ENCODE measurements around the gene DDX39B. TPM values are rescaled to one million over a fixed set of nuclear protein-coding genes. Genes with fewer than 3 reads are reported as not detected.

DDX39B gene
- total RNA-seq, 3 donors from 2014 or later (not counting 1 experiment from before 2014, with no cell fraction given) = 506 to 571 (median 534) TPM

DNA sequence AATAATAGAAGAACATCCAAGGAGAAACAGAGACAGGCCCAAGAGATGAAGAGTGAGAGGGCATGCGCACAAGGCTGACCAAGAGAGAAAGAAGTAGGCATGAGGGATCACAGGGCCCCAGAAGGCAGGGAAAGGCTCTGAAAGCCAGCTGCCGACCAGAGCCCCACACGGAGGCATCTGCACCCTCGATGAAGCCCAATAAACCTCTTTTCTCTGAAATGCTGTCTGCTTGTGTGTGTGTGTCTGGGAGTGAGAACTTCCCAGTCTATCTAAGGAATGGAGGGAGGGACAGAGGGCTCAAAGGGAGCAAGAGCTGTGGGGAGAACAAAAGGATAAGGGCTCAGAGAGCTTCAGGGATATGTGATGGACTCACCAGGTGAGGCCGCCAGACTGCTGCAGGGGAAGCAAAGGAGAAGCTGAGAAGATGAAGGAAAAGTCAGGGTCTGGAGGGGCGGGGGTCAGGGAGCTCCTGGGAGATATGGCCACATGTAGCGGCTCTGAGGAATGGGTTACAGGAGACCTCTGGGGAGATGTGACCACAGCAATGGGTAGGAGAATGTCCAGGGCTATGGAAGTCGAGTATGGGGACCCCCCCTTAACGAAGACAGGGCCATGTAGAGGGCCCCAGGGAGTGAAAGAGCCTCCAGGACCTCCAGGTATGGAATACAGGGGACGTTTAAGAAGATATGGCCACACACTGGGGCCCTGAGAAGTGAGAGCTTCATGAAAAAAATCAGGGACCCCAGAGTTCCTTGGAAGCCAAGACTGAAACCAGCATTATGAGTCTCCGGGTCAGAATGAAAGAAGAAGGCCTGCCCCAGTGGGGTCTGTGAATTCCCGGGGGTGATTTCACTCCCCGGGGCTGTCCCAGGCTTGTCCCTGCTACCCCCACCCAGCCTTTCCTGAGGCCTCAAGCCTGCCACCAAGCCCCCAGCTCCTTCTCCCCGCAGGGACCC, 32.6 kb upstream of the DDX39B start:
- H3K36me3 ChIP-seq (ENCODE audit: control insufficient read depth, insufficient read depth, low read length) = peaks cover 10% of the 10 kb centered on the region
- intact Hi-C loops (cut with micrococcal nuclease) = no loop called here
- 71% methylated on average over 14 of the region's 14 CpGs for WGBS (ENCODE audit: insufficient coverage)
- Mint-ChIP-seq H3K4me3 (peak overlapping the region; percentile 66), H3K27ac (peak overlapping the region; percentile 95 to 99), H3K4me1 (peaks cover 65 to 84% of the 10 kb centered on the region in 2 donors), H3K36me3 (no peaks in the 10 kb centered on the region), H3K9me3 (no peaks in the 10 kb centered on the region), H3K27me3 (ENCODE audit: low read depth in 2 of 2) (no peaks in the 10 kb centered on the region)
- DNase-seq = no peak
- TF ChIP-seq, protein P1, sequence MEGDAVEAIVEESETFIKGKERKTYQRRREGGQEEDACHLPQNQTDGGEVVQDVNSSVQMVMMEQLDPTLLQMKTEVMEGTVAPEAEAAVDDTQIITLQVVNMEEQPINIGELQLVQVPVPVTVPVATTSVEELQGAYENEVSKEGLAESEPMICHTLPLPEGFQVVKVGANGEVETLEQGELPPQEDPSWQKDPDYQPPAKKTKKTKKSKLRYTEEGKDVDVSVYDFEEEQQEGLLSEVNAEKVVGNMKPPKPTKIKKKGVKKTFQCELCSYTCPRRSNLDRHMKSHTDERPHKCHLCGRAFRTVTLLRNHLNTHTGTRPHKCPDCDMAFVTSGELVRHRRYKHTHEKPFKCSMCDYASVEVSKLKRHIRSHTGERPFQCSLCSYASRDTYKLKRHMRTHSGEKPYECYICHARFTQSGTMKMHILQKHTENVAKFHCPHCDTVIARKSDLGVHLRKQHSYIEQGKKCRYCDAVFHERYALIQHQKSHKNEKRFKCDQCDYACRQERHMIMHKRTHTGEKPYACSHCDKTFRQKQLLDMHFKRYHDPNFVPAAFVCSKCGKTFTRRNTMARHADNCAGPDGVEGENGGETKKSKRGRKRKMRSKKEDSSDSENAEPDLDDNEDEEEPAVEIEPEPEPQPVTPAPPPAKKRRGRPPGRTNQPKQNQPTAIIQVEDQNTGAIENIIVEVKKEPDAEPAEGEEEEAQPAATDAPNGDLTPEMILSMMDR (IDR thresholded peaks at IDR 0.05) = no peak
- no peaks in the 10 kb centered on the region for H3K27me3 ChIP-seq (ENCODE audit: control insufficient read depth, insufficient read depth, low read length)
- H3K9me3 ChIP-seq (ENCODE audit: control insufficient read depth, insufficient read depth, low read length) = no peaks in the 10 kb centered on the region
- H3K4me1 ChIP-seq (ENCODE audit: control insufficient read depth, insufficient read depth, low read length) = peaks cover 91% of the 10 kb centered on the region
- ATAC-seq = no peak
- no peak overlapping the region for H3K4me3 ChIP-seq (ENCODE audit: low read length)
- peak overlapping the region; percentile 94 for H3K27ac ChIP-seq (ENCODE audit: low read length)

DNA sequence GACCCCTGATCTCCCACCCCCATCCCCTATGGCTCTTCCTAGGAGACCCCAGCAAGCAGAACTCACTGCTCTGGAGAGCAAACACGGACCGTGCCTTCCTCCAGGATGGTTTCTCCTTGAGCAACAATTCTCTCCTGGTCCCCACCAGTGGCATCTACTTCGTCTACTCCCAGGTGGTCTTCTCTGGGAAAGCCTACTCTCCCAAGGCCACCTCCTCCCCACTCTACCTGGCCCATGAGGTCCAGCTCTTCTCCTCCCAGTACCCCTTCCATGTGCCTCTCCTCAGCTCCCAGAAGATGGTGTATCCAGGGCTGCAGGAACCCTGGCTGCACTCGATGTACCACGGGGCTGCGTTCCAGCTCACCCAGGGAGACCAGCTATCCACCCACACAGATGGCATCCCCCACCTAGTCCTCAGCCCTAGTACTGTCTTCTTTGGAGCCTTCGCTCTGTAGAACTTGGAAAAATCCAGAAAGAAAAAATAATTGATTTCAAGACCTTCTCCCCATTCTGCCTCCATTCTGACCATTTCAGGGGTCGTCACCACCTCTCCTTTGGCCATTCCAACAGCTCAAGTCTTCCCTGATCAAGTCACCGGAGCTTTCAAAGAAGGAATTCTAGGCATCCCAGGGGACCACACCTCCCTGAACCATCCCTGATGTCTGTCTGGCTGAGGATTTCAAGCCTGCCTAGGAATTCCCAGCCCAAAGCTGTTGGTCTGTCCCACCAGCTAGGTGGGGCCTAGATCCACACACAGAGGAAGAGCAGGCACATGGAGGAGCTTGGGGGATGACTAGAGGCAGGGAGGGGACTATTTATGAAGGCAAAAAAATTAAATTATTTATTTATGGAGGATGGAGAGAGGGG, 31.7 kb upstream of the DDX39B start:
- no peaks in the 10 kb centered on the region for H3K9me3 Mint-ChIP-seq
- H3K4me3 Mint-ChIP-seq = peak overlapping the region; percentile 66
- peaks cover 65 to 83% of the 10 kb centered on the region in 2 donors for H3K4me1 Mint-ChIP-seq
- Histone ChIP-seq H3K36me3 (ENCODE audit: control insufficient read depth, insufficient read depth, low read length) (peaks cover 8% of the 10 kb centered on the region), H3K27me3 (ENCODE audit: control insufficient read depth, insufficient read depth, low read length) (no peaks in the 10 kb centered on the region), H3K27ac (ENCODE audit: low read length) (peak overlapping the region; percentile 94), H3K9me3 (ENCODE audit: control insufficient read depth, insufficient read depth, low read length) (no peaks in the 10 kb centered on the region), H3K4me3 (ENCODE audit: low read length) (no peak overlapping the region), H3K4me1 (ENCODE audit: control insufficient read depth, insufficient read depth, low read length) (peaks cover 91% of the 10 kb centered on the region)
- no peaks in the 10 kb centered on the region for H3K27me3 Mint-ChIP-seq (ENCODE audit: low read depth in 2 of 2)
- 91% methylated on average over 9 of the region's 9 CpGs for WGBS (ENCODE audit: insufficient coverage)
- H3K36me3 Mint-ChIP-seq = no peaks in the 10 kb centered on the region
- H3K27ac Mint-ChIP-seq = peak overlapping the region; percentile 95 to 99
- intact Hi-C loops (cut with micrococcal nuclease) = loop anchor here (2.0 kb wide), 1 partner anchor 15 kb away; no protein-coding TSS in a partner anchor
- DNase-seq (no peak), ATAC-seq (no peak)
- TF ChIP-seq, protein P1 (IDR thresholded peaks at IDR 0.05) = no peak

DNA sequence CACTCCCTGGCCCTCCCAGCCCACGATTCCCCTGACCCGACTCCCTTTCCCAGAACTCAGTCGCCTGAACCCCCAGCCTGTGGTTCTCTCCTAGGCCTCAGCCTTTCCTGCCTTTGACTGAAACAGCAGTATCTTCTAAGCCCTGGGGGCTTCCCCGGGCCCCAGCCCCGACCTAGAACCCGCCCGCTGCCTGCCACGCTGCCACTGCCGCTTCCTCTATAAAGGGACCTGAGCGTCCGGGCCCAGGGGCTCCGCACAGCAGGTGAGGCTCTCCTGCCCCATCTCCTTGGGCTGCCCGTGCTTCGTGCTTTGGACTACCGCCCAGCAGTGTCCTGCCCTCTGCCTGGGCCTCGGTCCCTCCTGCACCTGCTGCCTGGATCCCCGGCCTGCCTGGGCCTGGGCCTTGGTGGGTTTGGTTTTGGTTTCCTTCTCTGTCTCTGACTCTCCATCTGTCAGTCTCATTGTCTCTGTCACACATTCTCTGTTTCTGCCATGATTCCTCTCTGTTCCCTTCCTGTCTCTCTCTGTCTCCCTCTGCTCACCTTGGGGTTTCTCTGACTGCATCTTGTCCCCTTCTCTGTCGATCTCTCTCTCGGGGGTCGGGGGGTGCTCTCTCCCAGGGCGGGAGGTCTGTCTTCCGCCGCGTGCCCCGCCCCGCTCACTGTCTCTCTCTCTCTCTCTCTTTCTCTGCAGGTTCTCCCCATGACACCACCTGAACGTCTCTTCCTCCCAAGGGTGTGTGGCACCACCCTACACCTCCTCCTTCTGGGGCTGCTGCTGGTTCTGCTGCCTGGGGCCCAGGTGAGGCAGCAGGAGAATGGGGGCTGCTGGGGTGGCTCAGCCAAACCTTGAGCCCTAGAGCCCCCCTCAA, 30.5 kb upstream of the DDX39B start, which contains the start of gene LTA:
LTA (plus strand) TSS at position 249 of the 871 bp plus-strand sequence; CDS start at position 703, 454 bp downstream.
- H3K4me3 ChIP-seq (ENCODE audit: low read length) = peak within 1 kb of the TSS; percentile 41
- H3K4me1 ChIP-seq (ENCODE audit: control insufficient read depth, insufficient read depth, low read length) = peaks cover 90% of the 10 kb centered on the region
- Mint-ChIP-seq H3K9me3 (no peaks in the 10 kb centered on the region), H3K27ac (peak within 1 kb of the TSS; percentile 95 to 99), H3K4me3 (peak within 1 kb of the TSS; percentile 78), H3K36me3 (no peaks in the 10 kb centered on the region), H3K27me3 (ENCODE audit: low read depth in 2 of 2) (no peaks in the 10 kb centered on the region), H3K4me1 (peaks cover 71 to 86% of the 10 kb centered on the region in 2 donors)
- H3K9me3 ChIP-seq (ENCODE audit: control insufficient read depth, insufficient read depth, low read length) = no peaks in the 10 kb centered on the region
- H3K27me3 ChIP-seq (ENCODE audit: control insufficient read depth, insufficient read depth, low read length) = no peaks in the 10 kb centered on the region
- peak within 1 kb of the TSS; percentile 94 for H3K27ac ChIP-seq (ENCODE audit: low read length)
- DNase-seq = peak in 1 of 2 donors; percentile 87
- intact Hi-C loops (cut with micrococcal nuclease) = loop anchor here (2.0 kb wide), 1 partner anchor 13 kb away; no protein-coding TSS in a partner anchor
- 18% methylated on average over 27 of the region's 27 CpGs for WGBS (ENCODE audit: insufficient coverage)
- H3K36me3 ChIP-seq (ENCODE audit: control insufficient read depth, insufficient read depth, low read length) = peaks cover 4% of the 10 kb centered on the region
- peak; percentile 45 to 70 (median 51) for ATAC-seq
- TF ChIP-seq, protein P1 (IDR thresholded peaks at IDR 0.05) = no peak
